Lower lobe of right lung (tissue), 2 donors: ENCODE measurements around the gene CHMP6. TPM values are rescaled to one million over a fixed set of nuclear protein-coding genes. Genes with fewer than 3 reads are reported as not detected.

Experiments
- ATAC-seq, 2 donors: fragments of 200-7000 bp; cut with Tn5 transposase; one replicate each; pipeline ENCODE4 v1.9.1; 2020 to 2022; ENCODE audit warnings: mild to moderate bottlenecking in 2 of 2, moderate library complexity in 2 of 2
- DNase-seq: peaks from one replicate; pipeline ENCODE4 v3.0.0-alpha.2; 2020
- H3K27ac ChIP-seq: fragments of 200-600 bp; one replicate; pipeline ENCODE4 v1.8.0; 2022
- H3K27me3 ChIP-seq: fragments of 200-600 bp; one replicate; pipeline ENCODE4 v1.8.0; 2022; ENCODE audit warnings: low read depth
- H3K36me3 ChIP-seq: fragments of 200-600 bp; one replicate; pipeline ENCODE4 v1.8.0; 2022; ENCODE audit warnings: mild to moderate bottlenecking
- H3K4me1 ChIP-seq: fragments of 200-600 bp; one replicate; pipeline ENCODE4 v1.8.0; 2022
- H3K4me3 ChIP-seq: fragments of 200-600 bp; one replicate; pipeline ENCODE4 v1.8.0; 2022; ENCODE audit warnings: mild to moderate bottlenecking
- H3K9me3 ChIP-seq: fragments of 200-600 bp; one replicate; pipeline ENCODE4 v1.8.0; 2022
- intact Hi-C: fragments of 100-400 bp; cut with DNase I; formaldehyde crosslinking; loops from one replicate; pipeline ENCODE4 v1.11.0; 2022
- total RNA-seq: library from RNA; stranded (reverse); fragmentation: NEBNext Ultra II Directional; extraction: Animal tissue kit (Norgen Biotek cat#: 25700); gene quantifications from one replicate; pipeline ENCODE4 v1.2.1, GENCODE V29; 2021
- TF ChIP-seq, protein P1 (sequence below): fragments of 200-600 bp; IDR thresholded peaks from one replicate; pipeline ENCODE4 v1.8.0; 2022; ENCODE audit warnings: antibody characterized with exemption, mild to moderate bottlenecking
- donor health status: DM: no; HTN: yes; CAD: no; lungs with severe emphysema.

The CHMP6 gene
- total RNA-seq, 1 donor from 2014 or later = 28.8 TPM

DNA sequence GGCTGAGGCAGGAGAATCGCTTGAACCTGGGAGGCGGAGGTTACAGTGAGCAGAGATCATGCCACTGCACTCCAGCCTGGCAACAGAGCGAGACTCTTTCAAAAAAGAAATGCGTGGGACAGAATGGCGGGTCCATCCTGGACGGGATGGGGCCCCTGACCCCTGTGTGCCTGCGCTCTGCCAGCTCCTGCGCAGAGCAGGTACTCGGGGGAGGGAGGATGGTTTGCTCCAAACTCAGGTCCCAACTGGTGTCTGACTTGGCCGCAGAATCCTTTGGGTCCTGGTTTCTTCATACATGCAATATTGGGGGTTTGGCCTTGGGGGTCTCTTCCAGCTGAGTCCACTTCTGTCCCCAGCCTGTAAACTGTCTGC is 10.4 kb downstream of the CHMP6 start:
- TF ChIP-seq, protein P1, sequence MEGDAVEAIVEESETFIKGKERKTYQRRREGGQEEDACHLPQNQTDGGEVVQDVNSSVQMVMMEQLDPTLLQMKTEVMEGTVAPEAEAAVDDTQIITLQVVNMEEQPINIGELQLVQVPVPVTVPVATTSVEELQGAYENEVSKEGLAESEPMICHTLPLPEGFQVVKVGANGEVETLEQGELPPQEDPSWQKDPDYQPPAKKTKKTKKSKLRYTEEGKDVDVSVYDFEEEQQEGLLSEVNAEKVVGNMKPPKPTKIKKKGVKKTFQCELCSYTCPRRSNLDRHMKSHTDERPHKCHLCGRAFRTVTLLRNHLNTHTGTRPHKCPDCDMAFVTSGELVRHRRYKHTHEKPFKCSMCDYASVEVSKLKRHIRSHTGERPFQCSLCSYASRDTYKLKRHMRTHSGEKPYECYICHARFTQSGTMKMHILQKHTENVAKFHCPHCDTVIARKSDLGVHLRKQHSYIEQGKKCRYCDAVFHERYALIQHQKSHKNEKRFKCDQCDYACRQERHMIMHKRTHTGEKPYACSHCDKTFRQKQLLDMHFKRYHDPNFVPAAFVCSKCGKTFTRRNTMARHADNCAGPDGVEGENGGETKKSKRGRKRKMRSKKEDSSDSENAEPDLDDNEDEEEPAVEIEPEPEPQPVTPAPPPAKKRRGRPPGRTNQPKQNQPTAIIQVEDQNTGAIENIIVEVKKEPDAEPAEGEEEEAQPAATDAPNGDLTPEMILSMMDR = no peak

DNA sequence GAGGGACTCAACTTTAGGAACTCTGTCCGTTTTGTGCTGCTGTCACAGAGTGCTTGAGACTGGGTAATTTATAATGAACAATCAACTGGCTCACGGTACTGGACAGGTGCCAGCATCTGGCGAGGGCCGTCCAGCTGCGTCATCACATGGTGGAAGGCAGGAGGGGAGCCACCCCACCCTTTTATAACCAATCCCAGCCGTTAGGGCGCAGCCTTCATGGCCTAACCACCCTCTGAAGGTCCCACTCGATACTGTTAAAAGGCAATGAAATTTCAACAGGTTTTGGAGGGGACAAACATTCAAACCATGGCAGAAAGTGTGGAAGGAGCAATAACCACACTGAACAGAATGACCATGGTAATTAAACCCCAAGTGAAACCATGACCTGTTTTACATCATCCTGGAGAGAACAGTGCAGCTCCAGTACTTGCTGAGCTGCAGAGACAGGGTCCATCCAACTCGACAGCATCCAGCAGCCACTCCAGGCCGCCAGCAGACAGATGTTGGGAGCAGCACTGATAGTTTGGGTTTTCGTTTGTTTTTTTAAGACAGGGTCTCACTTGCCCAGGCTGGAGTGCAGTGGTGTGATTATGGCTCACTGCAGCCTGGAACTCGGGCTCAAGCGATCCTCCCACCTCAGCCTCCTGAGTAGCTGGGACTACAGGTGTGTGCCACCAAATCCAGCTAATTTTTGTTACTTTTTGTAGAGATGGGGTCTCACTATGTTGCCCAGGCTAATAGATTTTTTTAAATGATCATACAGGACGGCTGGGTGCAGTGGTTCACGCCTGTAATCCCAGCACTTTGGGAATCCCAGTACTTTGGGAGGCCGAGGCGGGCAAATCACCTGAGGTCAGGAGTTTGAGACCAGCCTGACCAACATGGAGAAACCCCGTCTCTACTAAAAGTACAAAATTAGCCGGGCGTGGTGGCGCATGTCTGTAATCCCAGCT is 11.0 kb downstream of the CHMP6 start:
- TF ChIP-seq, protein P1 = no peak
- Histone ChIP-seq H3K4me3 (no peak overlapping the region), H3K27ac (no peak overlapping the region), H3K36me3 (peaks cover 26% of the 10 kb centered on the region), H3K27me3 (peaks cover 34% of the 10 kb centered on the region), H3K4me1 (peaks cover 21% of the 10 kb centered on the region), H3K9me3 (no peaks in the 10 kb centered on the region)
- intact Hi-C loops = no loop called here
- ATAC-seq (peak; percentile 5 to 53), DNase-seq (peak; percentile 58)

More for the DNA sequence above, 10.4 kb downstream of the CHMP6 start:
- Histone ChIP-seq H3K9me3 (no peaks in the 10 kb centered on the region), H3K27ac (no peak overlapping the region), H3K27me3 (peaks cover 34% of the 10 kb centered on the region), H3K4me3 (no peak overlapping the region), H3K36me3 (peaks cover 33% of the 10 kb centered on the region), H3K4me1 (peaks cover 21% of the 10 kb centered on the region)
- intact Hi-C loops = no loop called here
- DNase-seq (no peak), ATAC-seq (no peak)

DNA sequence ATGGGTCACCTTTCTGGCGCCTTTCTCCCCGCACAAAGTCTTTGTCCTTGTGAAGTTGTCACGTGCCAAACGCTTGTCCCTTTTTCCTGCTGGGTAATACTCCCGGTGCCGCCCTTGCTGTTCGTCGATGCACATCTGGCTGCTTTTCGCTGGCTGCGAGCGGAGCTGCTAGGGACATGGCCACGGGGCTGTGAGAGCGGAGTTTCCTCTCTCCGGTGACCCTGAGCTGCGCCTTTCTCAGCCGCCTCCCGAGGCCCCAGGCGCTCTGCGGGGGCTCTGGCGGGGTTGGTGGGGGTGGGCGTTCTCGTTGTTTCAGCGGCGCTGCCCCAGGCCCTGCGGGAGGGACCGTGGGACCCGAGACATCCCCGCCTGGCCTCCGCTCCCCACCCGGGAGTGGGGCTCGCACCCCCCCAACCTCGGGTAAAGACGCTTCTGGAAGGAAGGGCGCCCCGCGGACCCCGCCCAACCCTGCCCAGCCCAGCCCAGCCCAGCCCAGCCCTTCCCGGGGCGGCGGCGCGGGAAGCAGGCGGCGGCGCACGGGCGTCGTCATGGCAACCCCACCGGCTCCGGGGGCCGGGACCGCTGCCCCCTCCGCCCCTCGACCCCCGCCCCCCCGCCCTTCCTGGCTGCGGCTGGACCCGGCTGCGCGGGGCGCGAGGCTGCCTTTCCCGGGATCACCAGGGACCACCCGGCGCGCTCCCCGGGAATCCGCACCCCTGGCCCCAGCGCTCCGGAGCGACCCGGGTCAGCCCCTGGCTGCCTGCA is 12.3 kb downstream of the CHMP6 start:
- intact Hi-C loops = no loop called here
- Histone ChIP-seq H3K27ac (no peak overlapping the region), H3K27me3 (peaks cover 34% of the 10 kb centered on the region), H3K36me3 (peaks cover 14% of the 10 kb centered on the region), H3K4me3 (peak overlapping the region; percentile 28), H3K9me3 (no peaks in the 10 kb centered on the region), H3K4me1 (peaks cover 21% of the 10 kb centered on the region)
- TF ChIP-seq, protein P1 = no peak
- peak; percentile 5 to 28 for ATAC-seq
- peak; percentile 47 for DNase-seq

DNA sequence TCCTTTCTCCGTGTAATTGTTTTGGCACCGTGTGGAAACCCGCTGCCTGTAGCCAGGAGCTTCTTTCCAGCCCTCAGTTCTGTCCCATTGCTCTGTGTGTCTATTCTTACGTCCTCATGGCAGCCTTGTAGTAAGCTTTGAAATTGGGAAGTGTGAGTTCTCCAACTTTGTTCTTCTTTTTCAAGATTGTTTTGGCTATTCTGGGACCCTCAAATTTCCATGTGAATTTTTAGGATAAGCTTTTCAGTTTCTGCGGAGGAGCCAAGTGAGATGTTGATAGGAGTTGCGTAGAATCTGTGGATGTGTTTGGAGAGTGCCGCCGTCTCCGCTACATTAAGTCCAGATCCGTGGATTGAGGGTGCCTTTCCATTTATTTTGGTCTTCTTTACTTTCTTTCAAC is 15.2 kb downstream of the CHMP6 start:
- ATAC-seq (no peak), DNase-seq (no peak)
- H3K4me3 ChIP-seq = no peak overlapping the region
- H3K4me1 ChIP-seq = peaks cover 19% of the 10 kb centered on the region
- peaks cover 9% of the 10 kb centered on the region for H3K9me3 ChIP-seq
- intact Hi-C loops = no loop called here
- no peak overlapping the region for H3K27ac ChIP-seq
- TF ChIP-seq, protein P1 = no peak
- peaks cover 34% of the 10 kb centered on the region for H3K27me3 ChIP-seq
- H3K36me3 ChIP-seq = no peaks in the 10 kb centered on the region

DNA sequence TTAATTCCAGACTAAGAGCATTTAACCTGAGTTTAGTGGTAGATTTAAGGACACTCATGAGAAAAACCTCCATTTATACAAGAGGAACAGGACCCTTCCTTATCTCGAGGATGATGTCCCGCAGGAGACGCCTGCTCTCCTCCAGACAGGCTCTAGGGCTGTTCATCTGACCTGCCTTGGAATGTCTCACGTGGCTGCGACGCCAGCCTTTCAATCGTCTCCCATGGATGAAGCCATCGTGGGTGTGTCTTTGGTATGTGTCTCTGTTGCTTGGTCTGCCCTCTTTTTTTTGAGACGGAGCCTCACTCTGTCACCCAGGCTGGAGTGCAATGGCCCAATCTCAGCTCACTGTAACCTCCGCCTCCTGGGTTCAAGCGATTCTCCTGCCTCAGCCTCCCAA is 16.5 kb downstream of the CHMP6 start:
- H3K36me3 ChIP-seq = no peaks in the 10 kb centered on the region
- H3K4me1 ChIP-seq = peaks cover 13% of the 10 kb centered on the region
- intact Hi-C loops = no loop called here
- DNase-seq = no peak
- H3K4me3 ChIP-seq = no peak overlapping the region
- TF ChIP-seq, protein P1 = no peak
- peaks cover 9% of the 10 kb centered on the region for H3K9me3 ChIP-seq
- H3K27ac ChIP-seq = no peak overlapping the region
- ATAC-seq = no peak
- H3K27me3 ChIP-seq = peaks cover 29% of the 10 kb centered on the region
